Measurements from ENCODE around the gene DACH1.
A peak's percentile ranks its signal among the peaks of the same experiment; 100 is the strongest.

Gene DACH1

DNA sequence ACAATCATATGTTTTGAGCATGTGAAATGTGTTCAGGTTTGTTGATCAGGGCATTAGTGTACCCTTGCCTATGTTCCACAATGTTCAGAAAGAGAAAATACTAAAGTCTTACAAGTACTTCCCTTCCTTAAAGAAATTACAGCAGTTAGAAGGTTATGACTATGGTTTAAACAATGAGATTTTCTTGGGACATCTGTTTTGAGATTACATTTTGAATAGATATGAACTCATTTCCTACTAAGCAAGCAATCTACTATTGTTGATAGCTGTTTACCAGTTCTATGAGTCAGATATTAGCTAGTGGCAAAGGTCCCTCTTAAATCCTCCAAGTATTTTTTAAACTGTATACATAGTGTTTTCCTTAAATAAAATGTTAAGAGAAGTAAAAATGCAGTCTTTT is 241.3 kb downstream of the DACH1 start:
- DNase-seq (ENCODE audit: low read depth, low spot score): no peak

- no peak for DNase-seq (ENCODE audit: low read depth, low spot score)
These were observed 242.1 kb downstream of the DACH1 start for GRCh38 chr13:71624653-71625600.

DNA sequence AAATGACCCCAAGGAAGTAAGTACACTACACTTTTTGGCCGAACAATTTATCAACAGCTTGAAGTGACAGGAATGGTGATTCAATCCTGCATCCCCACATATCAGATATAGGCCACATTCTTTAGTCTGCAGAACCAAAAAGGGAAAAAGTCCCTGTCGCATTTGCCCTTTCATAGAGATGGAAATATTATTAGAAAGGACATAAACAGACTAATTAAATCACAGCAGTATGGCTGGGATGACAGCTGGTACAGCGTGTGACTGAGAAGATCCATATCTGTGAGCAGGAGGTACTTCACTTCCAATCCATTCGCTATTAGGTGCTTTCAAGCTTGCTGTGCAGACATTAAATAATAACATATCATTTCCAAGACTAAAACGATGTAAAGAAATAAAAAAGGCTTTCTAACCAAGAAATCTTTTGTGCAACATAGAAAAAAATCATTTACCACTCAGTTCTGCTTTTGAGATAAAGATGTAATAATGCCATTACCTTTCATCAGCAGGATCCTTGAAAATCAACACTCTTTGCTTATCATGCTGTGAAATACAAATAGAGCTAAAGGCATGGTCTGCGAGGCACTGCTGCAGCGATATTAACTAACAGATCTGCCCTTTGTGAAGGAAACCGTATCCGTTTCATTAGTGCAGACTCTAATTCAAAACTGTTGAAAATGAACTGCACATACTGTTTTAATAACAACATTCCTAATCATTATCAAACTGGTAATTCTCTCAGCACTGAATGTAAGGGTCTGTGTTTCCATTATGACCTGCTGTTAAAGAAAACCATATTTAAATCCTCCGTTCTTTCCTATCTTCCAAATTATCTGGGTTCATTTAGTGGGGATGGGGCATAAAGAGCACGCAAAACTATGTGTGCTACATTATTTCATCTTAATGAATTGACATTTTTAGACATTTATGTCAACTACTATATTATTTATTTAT is 245.6 kb downstream of the DACH1 start:
- no peak for DNase-seq (ENCODE audit: low read depth, low spot score)

DNA sequence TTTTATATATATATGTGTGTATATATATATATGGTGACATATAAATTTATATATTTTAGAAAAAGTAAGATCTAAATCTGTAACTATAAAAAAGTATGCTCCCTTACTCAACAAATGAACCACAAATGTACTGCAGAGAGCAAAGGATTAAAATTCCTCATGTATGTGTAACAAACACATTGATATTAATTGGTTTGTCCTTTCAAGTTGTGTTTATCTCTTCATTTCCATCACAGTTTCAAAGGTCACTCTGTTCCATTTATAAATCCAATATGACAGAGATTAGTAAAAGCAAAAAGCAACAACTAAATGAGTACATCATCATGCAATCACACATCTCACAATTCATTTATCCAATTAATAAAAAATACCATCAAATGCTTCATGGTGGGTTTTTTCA is 247.9 kb downstream of the DACH1 start:
- no peak for DNase-seq (ENCODE audit: low read depth, low spot score)

- no peak for DNase-seq (ENCODE audit: low read depth, low spot score)
These were observed 248.8 kb downstream of the DACH1 start for GRCh38 chr13:71618159-71618558.

DNA sequence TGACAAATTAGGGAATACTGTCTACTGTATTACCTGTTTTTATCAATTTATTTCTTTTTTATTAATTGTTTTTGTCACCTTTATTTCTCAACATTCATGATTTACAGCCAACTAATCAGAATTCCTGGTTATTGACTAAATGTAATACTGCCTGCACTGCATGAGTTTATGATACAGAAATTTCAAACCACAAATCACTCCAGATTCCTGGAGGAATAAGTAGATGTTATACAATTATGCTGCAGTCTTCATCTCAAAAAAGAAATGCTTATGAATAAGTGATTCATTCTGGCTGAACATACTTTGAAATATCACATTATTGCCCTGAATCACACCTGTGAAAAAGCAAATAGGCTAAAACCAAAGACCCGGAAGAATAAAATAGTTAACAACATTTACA is 249.7 kb downstream of the DACH1 start:
- no peak for DNase-seq (ENCODE audit: low read depth, low spot score)

GRCh38 chr13:71613066-71613745 is 253.8 kb downstream of the DACH1 start:
- DNase-seq (ENCODE audit: low read depth, low spot score): no peak

DNA sequence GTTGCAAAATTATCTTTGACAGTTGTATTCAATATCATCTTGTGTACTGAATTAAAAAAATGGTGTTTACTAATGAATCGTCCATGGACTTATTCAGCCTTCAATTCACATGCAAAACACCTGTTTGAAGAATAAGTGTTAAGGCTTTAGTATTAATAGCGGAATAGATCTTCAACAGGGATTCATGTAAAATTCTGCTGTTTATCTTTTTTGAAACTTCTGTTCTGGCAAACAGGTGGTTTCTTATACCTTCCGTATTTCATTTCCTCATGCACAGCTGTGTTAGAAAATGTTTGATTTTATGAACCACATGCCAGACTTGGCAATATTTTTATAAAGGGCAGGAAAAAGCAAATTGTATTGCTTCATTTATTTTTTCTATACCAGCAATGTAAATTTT is 255.7 kb downstream of the DACH1 start:
- DNase-seq (ENCODE audit: low read depth, low spot score): no peak

DNA sequence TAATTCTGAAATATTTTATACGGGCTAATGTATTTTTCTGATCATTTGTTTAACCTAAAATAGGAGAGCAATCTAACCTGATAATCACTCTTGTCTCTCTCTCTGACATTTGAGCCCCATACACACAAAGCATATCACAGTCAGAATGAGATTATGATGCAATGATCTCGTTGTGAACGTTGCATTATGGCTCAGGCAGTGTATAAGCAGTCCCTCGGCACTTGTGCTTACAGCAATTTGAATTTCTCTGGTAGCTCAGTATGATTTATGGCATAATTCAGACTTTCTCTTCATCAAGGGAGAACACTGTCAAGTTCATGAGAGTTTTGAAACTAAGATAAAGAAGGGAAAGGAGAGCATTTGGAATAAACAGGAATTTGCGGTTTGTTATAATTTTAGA is 256.1 kb downstream of the DACH1 start:
- DNase-seq (ENCODE audit: low read depth, low spot score): no peak

DNA sequence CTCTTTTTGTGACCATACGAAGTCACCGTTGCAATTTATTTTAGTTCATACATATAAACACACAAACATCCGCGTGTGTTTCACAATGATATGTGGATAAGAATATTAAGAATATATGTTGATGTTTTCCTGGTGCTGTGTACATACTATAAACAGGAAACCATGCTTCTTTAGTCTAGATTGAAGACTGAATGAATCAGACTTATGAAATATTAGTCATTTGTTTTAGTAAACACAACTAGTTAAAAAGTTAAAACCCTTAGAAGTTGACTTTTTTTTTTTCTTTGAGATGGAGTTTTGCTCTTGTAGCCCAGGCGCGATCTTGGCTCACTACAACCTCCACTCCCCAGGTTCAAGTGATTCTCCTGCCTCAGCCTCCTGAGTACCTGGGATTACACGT is 257.7 kb downstream of the DACH1 start:
- DNase-seq (ENCODE audit: low read depth, low spot score): no peak

- DNase-seq (ENCODE audit: low read depth, low spot score): no peak
These were observed 259.4 kb downstream of the DACH1 start for GRCh38 chr13:71607575-71607974.

- DNase-seq (ENCODE audit: low read depth, low spot score): no peak
These were observed 260.2 kb downstream of the DACH1 start for GRCh38 chr13:71606818-71607217.

DNA sequence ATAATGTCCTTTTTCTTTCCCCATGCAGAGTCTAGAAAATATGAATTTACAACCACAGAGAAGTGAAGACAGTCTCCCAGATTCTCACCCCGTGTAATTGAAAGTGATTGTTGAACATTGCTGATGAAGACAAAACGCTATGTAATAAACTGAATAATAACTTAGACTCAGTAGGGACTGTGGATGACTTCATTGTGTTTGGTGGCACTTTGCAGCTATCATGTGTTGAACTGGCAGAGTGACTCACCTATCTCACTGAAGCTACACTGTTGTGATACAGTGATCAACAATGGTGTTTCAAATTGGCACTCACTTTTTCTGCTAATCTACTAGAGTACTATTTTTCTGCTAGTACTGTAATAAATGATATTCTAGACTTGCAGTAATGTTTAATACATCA is 261.3 kb downstream of the DACH1 start:
- no peak for DNase-seq (ENCODE audit: low read depth, low spot score)

- DNase-seq (ENCODE audit: low read depth, low spot score): no peak
These were observed 263.7 kb downstream of the DACH1 start for GRCh38 chr13:71603255-71603654.

GRCh38 chr13:71602344-71602743 is 264.7 kb downstream of the DACH1 start:
- no peak for DNase-seq (ENCODE audit: low read depth, low spot score)

DNA sequence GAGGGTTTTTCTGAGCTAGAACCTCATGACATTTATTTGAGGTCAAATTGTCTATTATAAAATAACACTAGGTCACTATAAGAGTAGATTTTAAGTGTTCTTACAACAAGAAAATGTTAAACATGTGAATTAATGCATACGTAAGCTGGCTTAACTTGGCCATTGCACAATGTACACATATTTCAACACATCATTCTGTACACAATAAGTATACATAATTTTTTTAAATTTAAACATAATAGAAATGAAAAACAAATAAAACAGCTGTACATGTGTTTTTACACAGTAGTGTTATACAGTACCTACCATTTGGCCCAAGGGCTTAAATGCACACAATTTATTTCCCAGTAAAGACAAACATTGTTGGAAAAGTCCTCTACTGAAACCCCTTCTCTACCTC is 269.9 kb downstream of the DACH1 start:
- DNase-seq (ENCODE audit: low read depth, low spot score): no peak

DNA sequence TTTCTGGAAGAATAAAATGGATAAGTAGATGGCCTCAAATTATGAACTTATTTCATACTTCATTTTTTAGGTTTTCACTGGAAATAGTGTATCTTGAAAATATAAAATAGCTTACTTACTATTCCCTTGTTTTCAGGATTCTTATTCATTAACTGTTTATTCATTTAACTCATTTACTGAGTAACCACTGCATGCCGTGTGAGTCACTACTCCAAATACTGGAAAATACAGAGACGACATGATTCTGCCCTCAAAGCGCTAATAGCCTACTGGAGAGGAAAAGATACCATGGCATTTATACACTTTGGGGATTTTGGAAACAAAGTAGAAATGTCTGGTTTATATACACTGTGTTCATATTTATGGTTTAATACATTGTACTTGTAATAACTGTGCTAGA is 270.9 kb downstream of the DACH1 start:
- no peak for DNase-seq (ENCODE audit: low read depth, low spot score)

GRCh38 chr13:71593566-71593965 is 273.4 kb downstream of the DACH1 start:
- DNase-seq (ENCODE audit: low read depth, low spot score): no peak

DNA sequence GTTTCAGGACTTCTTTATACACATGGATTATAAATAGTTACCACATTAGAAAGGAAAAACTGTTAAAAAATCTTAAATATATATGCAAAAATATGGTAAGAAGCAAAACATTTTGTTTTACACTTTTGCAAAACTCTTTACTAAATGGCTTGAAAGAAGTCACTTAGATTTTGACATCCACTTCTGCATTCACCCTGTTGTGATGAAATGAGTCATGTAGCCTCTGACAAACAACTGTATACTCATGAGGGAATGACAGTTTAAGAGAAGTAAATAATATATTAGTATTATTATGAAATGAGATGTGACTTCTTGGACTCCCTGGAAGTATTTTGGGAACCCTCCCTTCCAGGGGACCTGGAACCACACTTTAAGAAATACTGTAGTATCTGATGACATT is 275.6 kb downstream of the DACH1 start:
- no peak for DNase-seq (ENCODE audit: low read depth, low spot score)

- DNase-seq (ENCODE audit: low read depth, low spot score): peak; percentile 5
These were observed 276.3 kb downstream of the DACH1 start for GRCh38 chr13:71590654-71591148.

DNA sequence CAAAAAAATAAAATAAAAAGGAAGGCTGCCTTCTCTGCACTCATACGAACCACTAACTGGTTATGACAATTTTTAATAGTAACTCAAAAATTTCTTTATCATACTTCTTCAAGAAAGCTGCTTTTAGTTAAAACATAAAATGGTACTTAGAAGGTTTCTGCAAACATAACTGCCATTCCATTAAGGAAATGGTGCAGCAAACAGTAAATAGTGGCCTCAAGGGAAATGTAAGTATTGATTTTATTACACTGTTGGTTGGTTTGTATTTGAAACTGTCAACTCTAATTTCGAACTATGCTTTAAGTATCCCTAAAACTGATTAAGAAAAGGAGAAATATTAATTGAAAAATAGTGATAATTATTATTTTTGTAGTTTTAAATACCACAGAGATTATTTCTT is 278.0 kb downstream of the DACH1 start:
- DNase-seq (ENCODE audit: low read depth, low spot score): no peak

DNA sequence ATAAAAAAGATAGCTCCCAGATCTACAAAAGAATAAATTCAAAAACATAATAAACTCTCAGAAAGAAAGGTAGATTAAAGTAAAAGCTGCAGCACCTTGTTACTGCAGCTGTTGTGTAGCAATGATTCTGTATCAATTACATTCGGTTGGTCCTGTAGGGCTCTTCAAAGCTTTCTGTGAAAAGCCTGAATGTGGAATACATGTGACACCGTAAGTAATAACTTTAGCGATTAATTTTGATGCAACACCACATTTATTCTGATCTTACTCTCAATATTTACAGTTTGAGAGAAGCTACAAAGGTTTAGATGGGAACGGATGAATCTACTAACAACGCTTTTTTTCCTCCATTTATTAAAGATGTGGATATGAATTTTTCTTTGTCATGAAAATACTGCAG is 279.2 kb downstream of the DACH1 start:
- DNase-seq (ENCODE audit: low read depth, low spot score): no peak

Data from ELF-1 (cell line).